ENCODE data around the gene ARHGAP18. TPM values are rescaled to one million over a fixed set of nuclear protein-coding genes. Genes with fewer than 3 reads are reported as not detected.

Gene ARHGAP18
- total and polyA plus RNA-seq, 2 experiments from 2014 or later, result 0.45 to 1.3 TPM

- no peak for TF ChIP-seq CTCF (IDR thresholded peaks at IDR 0.05; ENCODE audit: low read depth, low read length)
- no peak overlapping the region for H3K27ac ChIP-seq
- H3K36me3 ChIP-seq, result no peaks in the 10 kb centered on the region
Measured at GRCh38 chr6:129630596-129630995, 79.4 kb downstream of the ARHGAP18 start.

GRCh38 chr6:129628101-129628815 is 81.7 kb downstream of the ARHGAP18 start:
- Histone ChIP-seq H3K27ac (no peak overlapping the region), H3K9me3 (ENCODE audit: low read depth) (no peaks in the 10 kb centered on the region), H3K4me1 (ENCODE audit: low read depth) (no peaks in the 10 kb centered on the region), H3K27me3 (no peaks in the 10 kb centered on the region), H3K4me3 (no peak overlapping the region), H3K36me3 (no peaks in the 10 kb centered on the region)
- no peak for TF ChIP-seq CTCF (IDR thresholded peaks at IDR 0.05; ENCODE audit: low read depth, low read length)
- DNase-seq (ENCODE audit: low read depth in 1 of 2, low spot score in 1 of 2), result no peak

More at GRCh38 chr6:129630596-129630995, 79.4 kb downstream of the ARHGAP18 start:
- H3K9me3 ChIP-seq (ENCODE audit: low read depth), result no peaks in the 10 kb centered on the region
- H3K4me1 ChIP-seq (ENCODE audit: low read depth), result no peaks in the 10 kb centered on the region
- H3K27me3 ChIP-seq, result no peaks in the 10 kb centered on the region
- H3K4me3 ChIP-seq, result no peak overlapping the region
- no peak for DNase-seq (ENCODE audit: low read depth in 1 of 2, low spot score in 1 of 2)

- Histone ChIP-seq H3K4me1 (ENCODE audit: low read depth) (no peaks in the 10 kb centered on the region), H3K36me3 (no peaks in the 10 kb centered on the region), H3K9me3 (ENCODE audit: low read depth) (no peaks in the 10 kb centered on the region), H3K27ac (no peak overlapping the region), H3K4me3 (no peak overlapping the region), H3K27me3 (no peaks in the 10 kb centered on the region)
- DNase-seq (ENCODE audit: low read depth in 1 of 2, low spot score in 1 of 2), result no peak
- no peak for TF ChIP-seq CTCF (IDR thresholded peaks at IDR 0.05; ENCODE audit: low read depth, low read length)
Measured at GRCh38 chr6:129624488-129624887, 85.5 kb downstream of the ARHGAP18 start.

GRCh38 chr6:129623008-129623732 is 86.8 kb downstream of the ARHGAP18 start:
- H3K27me3 ChIP-seq, result no peaks in the 10 kb centered on the region
- no peak for DNase-seq (ENCODE audit: low read depth in 1 of 2, low spot score in 1 of 2)
- no peaks in the 10 kb centered on the region for H3K4me1 ChIP-seq (ENCODE audit: low read depth)
- no peaks in the 10 kb centered on the region for H3K9me3 ChIP-seq (ENCODE audit: low read depth)
- no peak overlapping the region for H3K27ac ChIP-seq
- no peaks in the 10 kb centered on the region for H3K36me3 ChIP-seq
- TF ChIP-seq CTCF (IDR thresholded peaks at IDR 0.05; ENCODE audit: low read depth, low read length), result no peak
- no peak overlapping the region for H3K4me3 ChIP-seq

- H3K4me3 ChIP-seq, result no peak overlapping the region
- H3K27me3 ChIP-seq, result no peaks in the 10 kb centered on the region
- no peaks in the 10 kb centered on the region for H3K9me3 ChIP-seq (ENCODE audit: low read depth)
- TF ChIP-seq CTCF (IDR thresholded peaks at IDR 0.05; ENCODE audit: low read depth, low read length), result peak; percentile 37
- no peak overlapping the region for H3K27ac ChIP-seq
- no peak for DNase-seq (ENCODE audit: low read depth in 1 of 2, low spot score in 1 of 2)
- H3K36me3 ChIP-seq, result no peaks in the 10 kb centered on the region
- no peaks in the 10 kb centered on the region for H3K4me1 ChIP-seq (ENCODE audit: low read depth)
Measured at GRCh38 chr6:129621252-129621651, 88.7 kb downstream of the ARHGAP18 start.
